SK-N-SH treated with all-trans-retinoic acid at 6 μM for 48 hours (cell line): ENCODE data around the gene MIPEP.

Experiments
- ATAC-seq: fragments of 200-7000 bp; cut with Tn5 transposase; 3 replicates; pipeline ENCODE4 v1.9.1; 2020; ENCODE audit warnings: mild to moderate bottlenecking, moderate library complexity
- ARNTL ChIP-seq: fragments of 450-650 bp; formaldehyde crosslinking; IDR thresholded peaks from 2 replicates; pipeline ENCODE4 v1.5.0; 2020; ENCODE audit warnings: low read depth, mild to moderate bottlenecking, moderate library complexity, borderline replicate concordance
- BACH2 ChIP-seq: fragments of 250-450 bp; sonication (Bioruptor Pico); IDR thresholded peaks from 2 replicates; pipeline ENCODE4 v1.9.0; 2021; ENCODE audit warnings: mild to moderate bottlenecking, borderline replicate concordance
- CREB5 ChIP-seq: fragments of 250-450 bp; sonication (Bioruptor Pico); IDR thresholded peaks from 2 replicates; pipeline ENCODE4 v1.5.1; 2020; ENCODE audit warnings: low read depth, mild to moderate bottlenecking, moderate library complexity
- CSDC2 ChIP-seq: fragments of 250-450 bp; sonication (Bioruptor Pico); IDR thresholded peaks from 2 replicates; pipeline ENCODE4 v1.5.0; 2020; ENCODE audit warnings: mild to moderate bottlenecking, moderate library complexity
- CSRNP3 ChIP-seq: fragments of 250-450 bp; sonication (Bioruptor Pico); IDR thresholded peaks from 2 replicates; pipeline ENCODE4 v1.5.1; 2021; ENCODE audit warnings: mild to moderate bottlenecking, moderate library complexity
- ESRRG ChIP-seq: fragments of 250-450 bp; sonication (Bioruptor Pico); IDR thresholded peaks from 2 replicates; pipeline ENCODE4 v1.6.1; 2021; ENCODE audit warnings: mild to moderate bottlenecking
- GLIS3 ChIP-seq: fragments of 250-450 bp; sonication (Bioruptor Pico); IDR thresholded peaks from 2 replicates; pipeline ENCODE4 v1.5.0; 2020; ENCODE audit warnings: mild to moderate bottlenecking, moderate library complexity
- ISL1 ChIP-seq: fragments of 250-450 bp; sonication (Bioruptor Pico); IDR thresholded peaks from 2 replicates; pipeline ENCODE4 v2.1.2; 2022; ENCODE audit warnings: mild to moderate bottlenecking, moderate library complexity
- OSR1 ChIP-seq: fragments of 250-450 bp; sonication (Bioruptor Pico); IDR thresholded peaks from 2 replicates; pipeline ENCODE4 v1.8.0; 2022; ENCODE audit warnings: moderate library complexity, mild to moderate bottlenecking, inconsistent platforms
- PATZ1 ChIP-seq: fragments of 250-450 bp; sonication (Bioruptor Pico); IDR thresholded peaks from 2 replicates; pipeline ENCODE4 v1.8.0; 2020; ENCODE audit warnings: mild to moderate bottlenecking, moderate library complexity, borderline replicate concordance
- POU6F1 ChIP-seq: fragments of 250-450 bp; sonication (Bioruptor Pico); IDR thresholded peaks from 2 replicates; pipeline ENCODE4 v1.8.0; 2021; ENCODE audit warnings: low read depth, mild to moderate bottlenecking, moderate library complexity, borderline replicate concordance
- TCF4 ChIP-seq: fragments of 250-450 bp; sonication (Bioruptor Pico); IDR thresholded peaks from 2 replicates; pipeline ENCODE4 v1.8.0; 2021; ENCODE audit warnings: mild to moderate bottlenecking, moderate library complexity, borderline replicate concordance
- TOX ChIP-seq: fragments of 250-450 bp; sonication (Bioruptor Pico); IDR thresholded peaks from 2 replicates; pipeline ENCODE4 v1.8.0; 2021; ENCODE audit warnings: mild to moderate bottlenecking, moderate library complexity, borderline replicate concordance
- TSHZ2 ChIP-seq: fragments of 250-450 bp; sonication (Bioruptor Pico); IDR thresholded peaks from 2 replicates; pipeline ENCODE4 v1.5.0; 2020; ENCODE audit warnings: mild to moderate bottlenecking, moderate library complexity
- ZC3H10 ChIP-seq: fragments of 250-450 bp; sonication (Bioruptor Pico); IDR thresholded peaks from 2 replicates; pipeline ENCODE4 v1.5.1; 2021; ENCODE audit warnings: mild to moderate bottlenecking, moderate library complexity
- ZFP3 ChIP-seq: fragments of 250-450 bp; sonication (Bioruptor Pico); IDR thresholded peaks from 2 replicates; pipeline ENCODE4 v1.5.0; 2020; ENCODE audit warnings: mild to moderate bottlenecking, moderate library complexity
- ZNF565 ChIP-seq: fragments of 450-650 bp; formaldehyde crosslinking; conservative IDR thresholded peaks from 2 replicates; pipeline ENCODE4 v1.5.0; 2020; ENCODE audit warnings: low read depth, mild to moderate bottlenecking, moderate library complexity
- ZNF70 ChIP-seq: fragments of 450-650 bp; formaldehyde crosslinking; IDR thresholded peaks from 2 replicates; pipeline ENCODE4 v1.5.0; 2020; ENCODE audit warnings: mild to moderate bottlenecking, moderate library complexity
- ZNF8 ChIP-seq: fragments of 450-650 bp; formaldehyde crosslinking; IDR thresholded peaks from 2 replicates; pipeline ENCODE4 v1.5.0; 2020; ENCODE audit warnings: mild to moderate bottlenecking, moderate library complexity

The MIPEP gene

GRCh38 chr13:23923031-23923430, 33.8 kb upstream of the MIPEP start:
- ATAC-seq, result no peak

GRCh38 chr13:23922005-23922932, 33.1 kb upstream of the MIPEP start:
- ATAC-seq, result no peak
- no peak for TF ChIP-seq ZC3H10 (CRISPR knock-in tag)
- no peak for TF ChIP-seq BACH2
- no peak for TF ChIP-seq GLIS3 (CRISPR knock-in tag)
- TF ChIP-seq ISL1, result no peak
- no peak for TF ChIP-seq CREB5
- no peak for TF ChIP-seq PATZ1 (CRISPR knock-in tag)
- TF ChIP-seq TSHZ2 (CRISPR knock-in tag), result no peak
- TF ChIP-seq CSDC2 (CRISPR knock-in tag), result no peak
- no peak for TF ChIP-seq ZFP3 (CRISPR knock-in tag)
- TF ChIP-seq OSR1, result no peak
- TF ChIP-seq ESRRG (CRISPR knock-in tag), result no peak
- TF ChIP-seq ZNF8 (CRISPR knock-in tag), result no peak
- TF ChIP-seq POU6F1 (CRISPR knock-in tag), result no peak
- no peak for TF ChIP-seq ZNF70
- no peak for TF ChIP-seq ARNTL
- TF ChIP-seq CSRNP3 (CRISPR knock-in tag), result no peak
- no peak for TF ChIP-seq TCF4 (CRISPR knock-in tag)
- TF ChIP-seq ZNF565 (CRISPR knock-in tag), result no peak

More at GRCh38 chr13:23923031-23923430, 33.8 kb upstream of the MIPEP start:
- TF ChIP-seq BACH2 (no peak), PATZ1 (CRISPR knock-in tag) (no peak), TCF4 (CRISPR knock-in tag) (no peak), TOX (CRISPR knock-in tag) (no peak)
- TF ChIP-seq, all 23 proteins: peak for 0
